ENCODE results near the gene PRKD2. TPM values are rescaled to one million over a fixed set of nuclear protein-coding genes. Genes with fewer than 3 reads are reported as not detected.

Gene PRKD2
- total RNA-seq, 4 donors from 2014 or later = 28.8 to 54.2 (median 31.8) TPM

- Histone ChIP-seq H3K27ac (no peak overlapping the region), H3K36me3 (no peaks in the 10 kb centered on the region), H3K9me3 (no peaks in the 10 kb centered on the region), H3K4me3 (no peak overlapping the region), H3K27me3 (peaks cover 0 to 65% (median 0%) of the 10 kb centered on the region in 4 donors), H3K4me1 (peaks cover 10 to 28% (median 15%) of the 10 kb centered on the region in 3 donors)
- intact Hi-C loops (cut with DNase I) = no loop called here
- no peak for TF ChIP-seq CTCF (IDR thresholded peaks at IDR 0.05)
- TF ChIP-seq POLR2A (IDR thresholded peaks at IDR 0.05) = no peak
- WGBS, 2 donors = 73 to 74% methylated on average over 2 of the region's 2 CpGs
- DNase-seq = no peak
Measured at GRCh38 chr19:46640656-46641055, 76.3 kb downstream of the PRKD2 start.

- Histone ChIP-seq H3K9me3 (no peaks in the 10 kb centered on the region), H3K4me1 (peaks cover 10 to 36% (median 20%) of the 10 kb centered on the region in 3 donors), H3K4me3 (peak overlapping the region; percentile 18 to 65 (median 44)), H3K27ac (peak overlapping the region; percentile 67 to 89 (median 82)), H3K27me3 (peaks cover 0 to 69% (median 0%) of the 10 kb centered on the region in 4 donors), H3K36me3 (no peaks in the 10 kb centered on the region)
- TF ChIP-seq CTCF (IDR thresholded peaks at IDR 0.05) (no peak), POLR2A (IDR thresholded peaks at IDR 0.05) (no peak)
- WGBS, 2 donors = 12 to 37% methylated on average over 10 to 14 of the region's 49 CpGs
- intact Hi-C loops (cut with DNase I) = no loop called here
- no peak for DNase-seq
Measured at GRCh38 chr19:46639358-46640182, 77.3 kb downstream of the PRKD2 start.

GRCh38 chr19:46637224-46637623, 79.7 kb downstream of the PRKD2 start:
- intact Hi-C loops (cut with DNase I) = no loop called here
- Histone ChIP-seq H3K4me1 (peaks cover 18 to 51% (median 29%) of the 10 kb centered on the region in 3 donors), H3K9me3 (no peaks in the 10 kb centered on the region)

GRCh38 chr19:46635920-46636761, 80.8 kb downstream of the PRKD2 start, which contains the start of gene GNG8:
Gene GNG8, minus strand, starts transcription at chr19:46636202. Its CDS starts 1,520 bp downstream, at chr19:46634682.
- intact Hi-C loops (cut with DNase I) = no loop called here
- Histone ChIP-seq H3K27ac (no peak within 1 kb of the TSS), H3K4me1 (peaks cover 18 to 57% (median 33%) of the 10 kb centered on the region in 3 donors), H3K9me3 (no peaks in the 10 kb centered on the region), H3K4me3 (no peak within 1 kb of the TSS), H3K36me3 (no peaks in the 10 kb centered on the region), H3K27me3 (peaks cover 0 to 95% (median 0%) of the 10 kb centered on the region in 4 donors)
- no peak for DNase-seq
- WGBS, 2 donors = 30 to 39% methylated on average over 25 to 30 of the region's 34 CpGs
- TF ChIP-seq CTCF (IDR thresholded peaks at IDR 0.05) (no peak), POLR2A (IDR thresholded peaks at IDR 0.05) (no peak)

More at GRCh38 chr19:46637224-46637623, 79.7 kb downstream of the PRKD2 start:
- Histone ChIP-seq H3K4me3 (no peak overlapping the region), H3K27ac (no peak overlapping the region), H3K27me3 (peaks cover 0 to 92% (median 0%) of the 10 kb centered on the region in 4 donors), H3K36me3 (no peaks in the 10 kb centered on the region)
- 74 to 78% methylated on average over 14 of the region's 14 CpGs for WGBS, 2 donors
- TF ChIP-seq CTCF (IDR thresholded peaks at IDR 0.05) (no peak), POLR2A (IDR thresholded peaks at IDR 0.05) (no peak)
- no peak for DNase-seq

All from esophagus squamous epithelium (tissue), 5 donors.